Liver (tissue), 9 donors: ENCODE results near the gene BSN. TPM values are rescaled to one million over a fixed set of nuclear protein-coding genes. Genes with fewer than 3 reads are reported as not detected.

ENCODE experiments used
- DNase-seq: peaks from one replicate; pipeline ENCODE4 v3.0.0-alpha.2; 2017; ENCODE audit warnings: low spot score
- H3K27ac ChIP-seq, 2 donors: one replicate each; pipeline ENCODE4 v1.7.0; 2013; ENCODE audit warnings: inconsistent platforms in 2 of 2, low read length in 2 of 2, control low read depth in 1 of 2, low read depth in 1 of 2, mild to moderate bottlenecking in 1 of 2
- H3K27me3 ChIP-seq, 4 donors: one replicate each; pipeline versions ENCODE4 v1.6.1 to v1.7.0; 2013; ENCODE audit warnings: low read length in 3 of 4, inconsistent platforms in 1 of 4, mild to moderate bottlenecking in 1 of 4, moderate library complexity in 1 of 4; ENCODE audit not compliant: control insufficient read depth in 4 of 4, insufficient read depth in 4 of 4
- H3K36me3 ChIP-seq, 4 donors: one replicate each; pipeline versions ENCODE4 v1.6.1 to v1.7.0; 2013; ENCODE audit warnings: low read length in 3 of 4, mild to moderate bottlenecking in 3 of 4, low read depth in 1 of 4, moderate library complexity in 1 of 4; ENCODE audit not compliant: control insufficient read depth in 4 of 4, insufficient read depth in 3 of 4
- H3K4me1 ChIP-seq, 4 donors: one replicate each; pipeline versions ENCODE4 v1.6.1 to v1.7.0; 2013; ENCODE audit warnings: low read length in 3 of 4, mild to moderate bottlenecking in 3 of 4, moderate library complexity in 1 of 4; ENCODE audit not compliant: control insufficient read depth in 4 of 4, insufficient read depth in 4 of 4
- H3K4me3 ChIP-seq, 3 donors: one replicate each; pipeline versions ENCODE4 v1.6.1 to v1.7.0; 2013; ENCODE audit warnings: low read length in 3 of 3, control low read depth in 1 of 3, low read depth in 1 of 3, mild to moderate bottlenecking in 1 of 3
- H3K9ac ChIP-seq, 2 donors: one replicate each; pipeline ENCODE4 v1.7.0; 2013; ENCODE audit warnings: low read length in 2 of 2, mild to moderate bottlenecking in 2 of 2, moderate library complexity in 2 of 2, control low read depth in 1 of 2, low read depth in 1 of 2
- H3K9me3 ChIP-seq, 4 donors: one replicate each; pipeline versions ENCODE4 v1.6.1 to v1.7.0; 2013; ENCODE audit warnings: low read length in 3 of 4; ENCODE audit not compliant: control insufficient read depth in 4 of 4
- ATF3 ChIP-seq: IDR thresholded peaks from 2 replicates; pipeline ENCODE4 v1.6.1; 2016; ENCODE audit warnings: antibody characterized with exemption
- CTCF ChIP-seq: fragments of 150-350 bp; IDR thresholded peaks from 2 replicates; pipeline ENCODE4 v1.5.1; 2017; ENCODE audit warnings: improper control_type of control experiment, low read depth, low read length; ENCODE audit not compliant: missing input control
- EGR1 ChIP-seq, 2 donors: IDR thresholded peaks; 2 replicates each; pipeline ENCODE4 v1.6.1; 2016 to 2018; ENCODE audit warnings: antibody characterized with exemption in 2 of 2, low read depth in 2 of 2
- FOXA1 ChIP-seq: IDR thresholded peaks from 2 replicates; pipeline ENCODE4 v1.6.1; 2016; ENCODE audit warnings: antibody characterized with exemption
- FOXA2 ChIP-seq: IDR thresholded peaks from 2 replicates; pipeline ENCODE4 v1.6.1; 2016; ENCODE audit warnings: antibody characterized with exemption
- GABPA ChIP-seq, 2 donors: IDR thresholded peaks in 1 of 2; conservative IDR thresholded peaks in 1 of 2; 2 replicates each; pipeline ENCODE4 v1.6.1; 2016; ENCODE audit warnings: antibody characterized with exemption in 2 of 2, mild to moderate bottlenecking in 1 of 2, moderate library complexity in 1 of 2
- HNF4A ChIP-seq, 2 donors: conservative IDR thresholded peaks; 2 replicates each; pipeline ENCODE4 v1.6.1; 2016; ENCODE audit warnings: antibody characterized with exemption in 2 of 2, mild to moderate bottlenecking in 2 of 2
- HNF4G ChIP-seq: IDR thresholded peaks from 2 replicates; pipeline ENCODE4 v1.6.1; 2016; ENCODE audit warnings: antibody characterized with exemption
- JUND ChIP-seq, 2 donors: IDR thresholded peaks; 2 replicates each; pipeline ENCODE4 v1.6.1; 2016; ENCODE audit warnings: antibody characterized with exemption in 2 of 2
- MAX ChIP-seq: IDR thresholded peaks from 2 replicates; pipeline ENCODE4 v1.6.1; 2016; ENCODE audit warnings: antibody characterized with exemption
- NR2F2 ChIP-seq: IDR thresholded peaks from 2 replicates; pipeline ENCODE4 v1.6.1; 2016; ENCODE audit warnings: antibody characterized with exemption
- RAD21 ChIP-seq, 2 donors: IDR thresholded peaks; 2 replicates each; pipeline ENCODE4 v1.6.1; 2016; ENCODE audit warnings: antibody characterized with exemption in 2 of 2, mild to moderate bottlenecking in 2 of 2
- REST ChIP-seq: IDR thresholded peaks from 2 replicates; pipeline ENCODE4 v1.6.1; 2016; ENCODE audit warnings: antibody characterized with exemption, mild to moderate bottlenecking
- RXRA ChIP-seq, 2 donors: IDR thresholded peaks; 2 replicates each; pipeline ENCODE4 v1.6.1; 2017 to 2018; ENCODE audit warnings: antibody characterized with exemption in 2 of 2, mild to moderate bottlenecking in 1 of 2
- SP1 ChIP-seq: IDR thresholded peaks from 2 replicates; pipeline ENCODE4 v1.6.1; 2018; ENCODE audit warnings: antibody characterized with exemption, mild to moderate bottlenecking
- TAF1 ChIP-seq: conservative IDR thresholded peaks from 2 replicates; pipeline ENCODE4 v1.6.1; 2016; ENCODE audit warnings: antibody characterized with exemption, mild to moderate bottlenecking
- YY1 ChIP-seq: IDR thresholded peaks from 2 replicates; pipeline ENCODE4 v1.6.1; 2016; ENCODE audit warnings: antibody characterized with exemption, mild to moderate bottlenecking
- ZBTB33 ChIP-seq: IDR thresholded peaks from 2 replicates; pipeline ENCODE4 v1.6.1; 2016; ENCODE audit warnings: antibody characterized with exemption
- WGBS: extraction: QIAGEN DNeasy Blood & Tissue Kit; methylation state at CpG from one replicate; pipeline ENCODE4 v1.1.7; 2013; 5-methylcytosine and 5-hydroxymethylcytosine counted together
- polyA plus RNA-seq, 2 donors: library from polyadenylated mRNA; stranded (reverse) in 1 of 2; unstranded in 1 of 2; fragments of 200-250 nt in 1 of 2; fragments of >200 nt in 1 of 2; fragmentation: Nextera tagmentation in 1 of 2; extraction: Ambion mirVana in 1 of 2; gene quantifications; one replicate each; pipeline versions ENCODE4 v1.2.1 to v1.2.3, GENCODE V29; 2013 to 2015
- total RNA-seq, 2 donors: library from RNA; depleted of rRNA; stranded (reverse); fragments of >200 nt; gene quantifications; one replicate each; pipeline ENCODE4 v1.2.3, GENCODE V29; 2014
- donor health status: healthy.
- donor health status: healthy.
- donor health status: healthy.
- donor health status: healthy.
- donor health status: healthy.

The BSN gene
- total RNA-seq, result under 1 TPM; 0.42 to 0.67 TPM
- polyA plus RNA-seq, result under 1 TPM; 0.32 to 0.38 TPM

- H3K9ac ChIP-seq, result peak within 1 kb of the TSS; percentile 4 to 43
- peak; percentile 85 for DNase-seq
- H3K4me3 ChIP-seq, result peak within 1 kb of the TSS; percentile 43 to 89 (median 85)
- no peaks in the 10 kb centered on the region for H3K36me3 ChIP-seq
- peak within 1 kb of the TSS in 1 of 2 donors; percentile 48 for H3K27ac ChIP-seq
- TF ChIP-seq YY1 (no peak), TAF1 (no peak), HNF4A (conservative IDR thresholded peaks at IDR 0.05) (no peak), HNF4G (no peak)
- no peaks in the 10 kb centered on the region for H3K27me3 ChIP-seq
- H3K4me1 ChIP-seq, result peaks cover 7 to 19% (median 13%) of the 10 kb centered on the region in 4 donors
- WGBS, result 7% methylated on average over 76 of the region's 76 CpGs
- H3K9me3 ChIP-seq, result no peaks in the 10 kb centered on the region
Observed at GRCh38 chr3:49553692-49554632, at the start of gene BSN. Gene BSN (plus strand): TSS chr3:49554477. CDS start chr3:49554603, 126 bp downstream.

- Histone ChIP-seq H3K9ac (no peak overlapping the region), H3K4me3 (no peak overlapping the region), H3K36me3 (peaks cover 3 to 9% (median 8%) of the 10 kb centered on the region in 4 donors), H3K4me1 (peaks cover 0 to 3% (median 0%) of the 10 kb centered on the region in 4 donors), H3K27me3 (no peaks in the 10 kb centered on the region), H3K9me3 (no peaks in the 10 kb centered on the region), H3K27ac (no peak overlapping the region)
- TF ChIP-seq YY1, result no peak
- TF ChIP-seq HNF4G, result no peak
- no peak for TF ChIP-seq RAD21 (IDR thresholded peaks at IDR 0.05)
- no peak for TF ChIP-seq FOXA1
- TF ChIP-seq RXRA (IDR thresholded peaks at IDR 0.05), result no peak
- no peak for TF ChIP-seq FOXA2
- TF ChIP-seq TAF1, result no peak
- no peak for TF ChIP-seq EGR1 (IDR thresholded peaks at IDR 0.05; ENCODE audit: low read depth in 2 of 2)
- TF ChIP-seq MAX, result no peak
- no peak for TF ChIP-seq HNF4A (conservative IDR thresholded peaks at IDR 0.05)
- TF ChIP-seq GABPA (IDR thresholded peaks at IDR 0.05 in 1 of 2, conservative IDR thresholded peaks at IDR 0.05 in 1 of 2), result no peak
- TF ChIP-seq SP1, result no peak
- no peak for TF ChIP-seq REST
- no peak for TF ChIP-seq CTCF
- no peak for TF ChIP-seq JUND (IDR thresholded peaks at IDR 0.05)
- TF ChIP-seq NR2F2, result no peak
- no peak for TF ChIP-seq ATF3
- TF ChIP-seq ZBTB33, result no peak
- DNase-seq, result no peak
- 94% methylated on average over 3 of the region's 3 CpGs for WGBS
Observed at GRCh38 chr3:49506906-49507305, 47.4 kb upstream of the BSN start.
